DMS114 treated with DMSO at 0.1 percent for 48 hours (cell line): ENCODE data around the gene PI4K2A.
"Not testable (repeated sequence)": the region's sequence is repeated elsewhere in the genome, so short reads cannot be mapped to it uniquely, and the experiment has no call there.

Experiments
- DNase-seq: peaks from one replicate; lab custom pipeline; 2025; ENCODE audit not compliant: unreplicated experiment; lab: John Stamatoyannopoulos, UW

Gene PI4K2A

DNA sequence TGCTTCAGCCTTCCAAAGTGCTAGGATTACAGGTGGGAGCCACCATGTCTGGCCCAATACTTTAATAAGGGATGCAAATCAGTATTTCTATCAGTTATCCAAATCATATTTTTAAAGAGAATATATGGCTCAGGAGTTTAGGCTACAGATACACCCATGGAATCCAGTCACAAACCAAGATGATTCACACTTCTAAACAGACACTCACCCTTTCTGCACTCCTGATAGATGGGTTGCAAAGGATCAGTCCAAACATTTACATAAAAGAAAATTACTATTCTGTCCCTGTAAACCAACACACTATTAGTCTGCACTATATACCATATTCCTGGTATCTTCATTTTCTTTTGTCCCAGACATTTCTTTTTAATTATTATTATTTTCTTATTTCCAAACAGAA lies 9.4 kb upstream of the PI4K2A start:
- no peak for DNase-seq

- DNase-seq: peak; percentile 95
Measured at GRCh38 chr10:97632949-97633884, 7.3 kb upstream of the PI4K2A start, which contains the start of gene MORN4. Gene MORN4, minus strand, starts transcription at chr10:97633500. Its CDS starts 13,847 bp downstream, at chr10:97619653.

GRCh38 chr10:97633921-97634320 lies 6.5 kb upstream of the PI4K2A start:
- no peak for DNase-seq

GRCh38 chr10:97635577-97635976 lies 4.9 kb upstream of the PI4K2A start:
- DNase-seq: no peak

DNA sequence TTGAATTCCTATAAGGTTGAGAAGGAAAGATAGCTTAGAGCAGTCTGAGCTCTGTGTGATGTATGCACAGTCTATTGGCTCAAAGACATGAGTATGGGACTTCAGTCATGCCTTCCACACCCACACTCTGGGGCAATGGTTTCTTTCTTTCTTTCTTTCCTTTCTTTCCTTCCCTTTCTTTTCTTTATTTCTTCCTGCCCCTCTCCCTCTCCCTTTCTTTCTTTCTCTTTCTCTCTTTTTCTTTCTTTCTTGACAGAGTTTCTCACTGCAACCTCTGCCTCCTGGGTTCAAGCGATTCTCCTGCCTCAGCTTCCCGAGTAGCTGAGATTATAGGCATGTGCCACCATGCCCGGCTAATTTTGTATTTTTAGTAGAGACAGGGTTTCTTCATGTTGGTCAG lies 1.4 kb upstream of the PI4K2A start:
- not testable (repeated sequence) for DNase-seq

- no peak for DNase-seq
Measured at GRCh38 chr10:97640868-97641811, 669 bp downstream of the PI4K2A start.

- DNase-seq: not testable (repeated sequence)
Measured at GRCh38 chr10:97642471-97643159, 2.1 kb downstream of the PI4K2A start.

- DNase-seq: no peak
Measured at GRCh38 chr10:97643441-97643985, 3.0 kb downstream of the PI4K2A start.

DNA sequence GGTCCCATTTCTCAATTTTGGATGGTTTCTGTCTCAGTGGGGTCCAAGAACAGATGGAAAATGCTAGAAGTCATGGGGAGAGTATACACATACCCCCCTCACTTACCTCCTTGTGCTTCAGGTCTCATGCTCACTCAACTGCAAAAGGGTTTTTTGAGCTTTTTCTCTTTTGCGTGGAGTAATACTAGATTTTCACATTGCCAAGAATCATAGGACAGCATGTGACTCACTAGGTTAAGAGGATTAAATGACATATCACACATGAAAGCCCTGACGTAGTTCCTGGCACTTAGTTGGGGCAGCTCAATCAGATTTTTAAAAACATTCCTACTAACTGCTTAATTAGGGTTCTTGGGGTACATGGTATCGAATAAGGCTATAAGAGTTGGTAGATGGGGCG lies 4.5 kb downstream of the PI4K2A start:
- DNase-seq: no peak

DNA sequence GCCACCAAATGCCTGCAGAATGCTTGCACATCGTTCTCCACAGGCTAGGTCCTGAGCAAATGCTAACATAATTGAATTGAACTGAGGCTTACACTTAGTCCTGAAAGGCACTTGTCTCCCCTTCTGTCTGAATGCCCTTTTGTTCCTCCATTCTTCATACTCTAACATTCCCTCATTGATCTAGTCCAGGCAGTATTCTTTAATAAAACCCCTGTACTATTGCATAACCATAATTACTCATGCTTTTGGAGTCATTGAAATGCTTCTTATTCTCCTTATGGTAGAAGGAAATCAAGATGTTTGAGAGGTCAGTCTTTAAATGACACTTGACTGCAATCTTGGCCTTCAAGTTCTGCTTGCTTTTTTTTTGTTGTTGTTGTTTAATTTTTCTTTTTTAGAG lies 7.1 kb downstream of the PI4K2A start:
- no peak for DNase-seq

- DNase-seq: no peak
Measured at GRCh38 chr10:97648562-97649404, 8.3 kb downstream of the PI4K2A start.

- not testable (repeated sequence) for DNase-seq
Measured at GRCh38 chr10:97649405-97649750, 8.9 kb downstream of the PI4K2A start.

DNA sequence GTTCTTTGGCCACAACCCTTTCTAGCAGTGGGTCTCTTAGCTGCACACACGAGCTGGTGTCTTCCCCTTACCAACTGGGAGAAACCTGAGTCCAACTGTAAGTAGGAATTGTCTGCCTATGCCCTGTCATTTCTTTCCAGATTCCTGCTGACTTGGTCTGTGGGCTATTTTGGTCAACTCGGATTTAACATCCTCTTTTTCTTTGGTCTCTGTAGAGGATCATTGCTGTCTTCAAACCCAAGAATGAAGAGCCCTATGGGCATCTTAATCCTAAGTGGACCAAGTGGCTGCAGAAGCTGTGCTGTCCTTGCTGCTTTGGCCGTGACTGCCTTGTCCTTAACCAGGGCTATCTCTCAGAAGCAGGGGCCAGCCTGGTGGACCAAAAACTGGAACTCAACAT lies 10.3 kb downstream of the PI4K2A start:
- DNase-seq: no peak

GRCh38 chr10:97651773-97652172 lies 11.3 kb downstream of the PI4K2A start:
- DNase-seq: no peak

GRCh38 chr10:97656777-97657176 lies 16.3 kb downstream of the PI4K2A start:
- DNase-seq: no peak

GRCh38 chr10:97659589-97659988 lies 19.1 kb downstream of the PI4K2A start:
- no peak for DNase-seq

DNA sequence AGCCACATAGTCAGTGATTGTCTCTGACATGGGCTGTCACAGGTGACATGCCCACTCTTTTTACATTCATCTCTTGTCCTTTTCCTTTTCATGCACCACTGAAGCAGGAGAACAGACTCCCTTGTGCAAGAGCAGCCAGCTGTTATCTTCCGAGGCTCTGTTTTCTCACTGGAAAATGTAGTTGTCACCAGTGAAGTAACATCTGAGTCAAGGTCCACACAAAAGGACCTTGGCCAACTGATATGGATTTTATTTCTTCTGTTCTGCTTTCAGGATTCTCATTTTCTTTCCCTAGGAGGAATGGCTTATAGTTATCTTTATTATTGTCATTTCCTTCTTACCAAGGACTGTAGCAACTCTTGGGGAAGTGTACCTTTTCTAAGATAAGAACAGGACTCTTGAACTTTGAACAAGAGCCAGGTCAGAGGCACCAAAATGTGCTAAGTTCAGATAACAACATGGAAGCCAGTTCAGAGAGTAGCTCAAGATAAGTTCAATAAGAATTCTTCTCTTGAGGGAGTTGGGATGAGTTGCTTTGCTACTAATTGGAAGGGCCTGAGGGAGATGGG lies 23.9 kb downstream of the PI4K2A start:
- DNase-seq: no peak

GRCh38 chr10:97666992-97667391 lies 26.5 kb downstream of the PI4K2A start:
- no peak for DNase-seq

- DNase-seq: no peak
Measured at GRCh38 chr10:97667463-97667862, 27.0 kb downstream of the PI4K2A start.

DNA sequence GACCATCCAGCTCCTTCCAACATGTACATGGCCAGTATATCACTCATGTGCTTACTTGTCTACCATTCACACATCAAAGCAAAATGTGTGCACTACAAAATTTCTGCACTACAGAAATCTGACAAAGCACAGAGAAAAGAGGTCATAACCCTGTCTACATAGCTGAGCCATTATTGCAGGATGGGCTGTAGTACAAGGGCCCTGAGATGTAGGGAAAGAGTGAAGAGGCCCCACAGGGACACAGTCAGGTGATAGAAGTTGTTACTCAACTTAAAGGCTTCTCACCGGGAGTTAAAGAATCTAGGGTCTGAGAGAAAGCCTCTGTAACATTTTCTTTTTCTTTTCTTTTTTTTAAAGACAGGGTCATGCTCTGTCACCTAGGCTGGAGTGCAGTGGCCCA lies 29.1 kb downstream of the PI4K2A start:
- DNase-seq: no peak
